Pancreas (tissue), 10 donors: Measurements from ENCODE around the gene ZNF212. TPM values are rescaled to one million over a fixed set of nuclear protein-coding genes. Genes with fewer than 3 reads are reported as not detected.
A peak's percentile ranks its signal among the peaks of the same experiment; 100 is the strongest.

Experiments used
- ATAC-seq, 4 donors: fragments of 200-7000 bp; cut with Tn5 transposase; one replicate each; pipeline versions ENCODE4 v1.8.0 to v1.9.1; 2020; ENCODE audit warnings: mild to moderate bottlenecking in 4 of 4, moderate library complexity in 4 of 4
- DNase-seq, 6 donors: peaks; one replicate each; pipeline ENCODE4 v3.0.0-alpha.2; 2020
- FAIRE-seq: peaks from 2 replicates; lab custom pipeline; 2012; peaks lifted over from hg19 to GRCh38; lab: Jason Lieb, UNC
- H3K27ac ChIP-seq, 4 donors: fragments of 200-600 bp; sonication (generic); 1 replicate in 3 of 4; 2 replicates in 1 of 4; pipeline versions ENCODE4 v1.5.0 to v1.8.0; 2020
- H3K27me3 ChIP-seq, 4 donors: fragments of 200-600 bp; one replicate each; pipeline ENCODE4 v1.8.0; 2021
- H3K36me3 ChIP-seq, 3 donors: fragments of 200-600 bp; sonication (generic) in 1 of 3; one replicate each; pipeline versions ENCODE4 v1.5.0 to v1.8.0; 2020 to 2021
- H3K4me1 ChIP-seq, 3 donors: fragments of 200-600 bp; one replicate each; pipeline ENCODE4 v1.8.0; 2021
- H3K4me3 ChIP-seq, 4 donors: fragments of 200-600 bp; sonication (generic) in 2 of 4; one replicate each; pipeline versions ENCODE4 v1.5.0 to v1.8.0; 2020 to 2021
- H3K9me3 ChIP-seq, 4 donors: fragments of 200-600 bp; one replicate each; pipeline ENCODE4 v1.8.0; 2021
- CTCF ChIP-seq, 4 donors: fragments of 200-600 bp; sonication (generic) in 3 of 4; IDR thresholded peaks; one replicate each; pipeline versions ENCODE4 v1.5.0 to v1.8.0; 2021; ENCODE audit warnings: antibody characterized with exemption in 4 of 4
- WGBS, 2 donors: extraction: QIAGEN DNeasy Blood & Tissue Kit; methylation state at CpG; one replicate each; pipeline ENCODE4 v1.1.7; 2013; 5-methylcytosine and 5-hydroxymethylcytosine counted together
- intact Hi-C, 3 donors: fragments of 100-400 bp; cut with DNase I; formaldehyde crosslinking; loops; one replicate each; pipeline versions ENCODE4 v1.11.1 to v1.14.2; 2022
- polyA plus RNA-seq, 2 donors: library from polyadenylated mRNA; stranded (reverse); fragments of 200-250 nt; gene quantifications; one replicate each; pipeline ENCODE4 v1.2.3, GENCODE V29; 2013
- total RNA-seq, 6 donors: library from RNA; stranded (reverse); fragmentation: NEBNext Ultra II Directional in 4 of 6; extraction: Animal tissue kit (Norgen Biotek cat#: 25700) in 4 of 6; gene quantifications; one replicate each; pipeline versions ENCODE4 v1.2.1 to v1.2.4, GENCODE V29; 2021 to 2023
- donor health status: healthy with polysubstance abuse.
- donor health status: DM: no; HTN: no; CAD: no; lungs with moderate emphysema.
- donor health status: DM: no; HTN: no; CAD: no.
- donor health status: control.
- donor health status: control.
- donor health status: Bipolar disorder and iron deficiency.
- donor health status: DM: yes; HTN: yes; CAD: no.
- donor health status: DM: no; HTN: no; CAD: no.
- donor health status: DM: no; HTN: no; CAD: no.
- donor health status: DM: yes; HTN: yes; CAD: no.

ZNF212 gene
- total and polyA plus RNA-seq, 8 donors, result 3.7 to 13.7 (median 5.5) TPM

- ATAC-seq (no peak), FAIRE-seq (no peak), DNase-seq (no peak)
- Histone ChIP-seq H3K4me3 (no peak overlapping the region), H3K27me3 (no peaks in the 10 kb centered on the region), H3K27ac (no peak overlapping the region), H3K4me1 (no peaks in the 10 kb centered on the region), H3K9me3 (no peaks in the 10 kb centered on the region), H3K36me3 (peaks cover 0 to 37% (median 30%) of the 10 kb centered on the region in 3 donors)
- no peak for TF ChIP-seq CTCF (IDR thresholded peaks at IDR 0.05)
- intact Hi-C loops, result no loop called here
- WGBS, 2 donors, result 94 to 96% methylated on average over 5 of the region's 5 CpGs
These were observed 15.7 kb downstream of the ZNF212 start for GRCh38 chr7:149255174-149255573.

GRCh38 chr7:149256568-149256967 is 17.1 kb downstream of the ZNF212 start:
- peaks cover 0 to 3% (median 0%) of the 10 kb centered on the region in 3 donors for H3K4me1 ChIP-seq
- TF ChIP-seq CTCF (IDR thresholded peaks at IDR 0.05), result no peak
- DNase-seq (no peak), ATAC-seq (no peak), FAIRE-seq (no peak)
- H3K27me3 ChIP-seq, result no peaks in the 10 kb centered on the region
- H3K27ac ChIP-seq, result no peak overlapping the region
- H3K4me3 ChIP-seq, result no peak overlapping the region
- peaks cover 0 to 28% (median 25%) of the 10 kb centered on the region in 3 donors for H3K36me3 ChIP-seq
- 84 to 93% methylated on average over 4 of the region's 4 CpGs for WGBS, 2 donors
- no peaks in the 10 kb centered on the region for H3K9me3 ChIP-seq
- intact Hi-C loops, result no loop called here

GRCh38 chr7:149257146-149257545 is 17.7 kb downstream of the ZNF212 start:
- FAIRE-seq (no peak), ATAC-seq (no peak), DNase-seq (no peak)
- Histone ChIP-seq H3K4me3 (no peak overlapping the region), H3K27me3 (no peaks in the 10 kb centered on the region), H3K27ac (no peak overlapping the region), H3K4me1 (peaks cover 0 to 3% (median 0%) of the 10 kb centered on the region in 3 donors), H3K9me3 (no peaks in the 10 kb centered on the region), H3K36me3 (peaks cover 0 to 25% (median 22%) of the 10 kb centered on the region in 3 donors)
- TF ChIP-seq CTCF (IDR thresholded peaks at IDR 0.05), result no peak
- 84 to 85% methylated on average over 2 of the region's 2 CpGs for WGBS, 2 donors
- intact Hi-C loops, result no loop called here

GRCh38 chr7:149261316-149261828 is 21.9 kb downstream of the ZNF212 start:
- H3K4me3 ChIP-seq, result peak overlapping the region; percentile 53 to 64 (median 61)
- peaks cover 0 to under 1% (median 0%) of the 10 kb centered on the region in 3 donors for H3K36me3 ChIP-seq
- DNase-seq (no peak), FAIRE-seq (no peak), ATAC-seq (peak; percentile 2 to 33 (median 20))
- 9 to 10% methylated on average over 16 of the region's 16 CpGs for WGBS, 2 donors
- H3K27me3 ChIP-seq, result no peaks in the 10 kb centered on the region
- no peaks in the 10 kb centered on the region for H3K9me3 ChIP-seq
- peaks cover 0 to 5% (median 3%) of the 10 kb centered on the region in 3 donors for H3K4me1 ChIP-seq
- H3K27ac ChIP-seq, result peak overlapping the region; percentile 55 to 81 (median 80)
- no peak for TF ChIP-seq CTCF (IDR thresholded peaks at IDR 0.05)
- intact Hi-C loops, result no loop called here
